Measurements from ENCODE around the gene FOSL2.

- peak in 1 of 2 donors; percentile 35 for TF ChIP-seq POLR2A (IDR thresholded peaks at IDR 0.05)
- TF ChIP-seq POLR2AphosphoS5 (IDR thresholded peaks at IDR 0.05; ENCODE audit: insufficient read depth in 1 of 2, low read depth in 1 of 2) = peak; percentile 14 to 86
- no peak for TF ChIP-seq CTCF (IDR thresholded peaks at IDR 0.05)
Measured at GRCh38 chr2:28390241-28390745, 2.4 kb upstream of the FOSL2 start.

Data from vagina (tissue), 2 donors.